HG03442 (cell line): ENCODE data around the gene WDR86.

Experiments used
- ATAC-seq: cut with Tn5 transposase; IDR thresholded peaks from one replicate; pipeline ENCODE4 v1.9.1; 2021; ENCODE audit warnings: mild to moderate bottlenecking, moderate library complexity; ENCODE audit not compliant: unreplicated experiment

WDR86 gene

GRCh38 chr7:151363182-151363581 lies 46.7 kb downstream of the WDR86 start:
- no peak for ATAC-seq

GRCh38 chr7:151361193-151361959 lies 48.5 kb downstream of the WDR86 start:
- no peak for ATAC-seq

GRCh38 chr7:151352512-151352911 lies 57.3 kb downstream of the WDR86 start:
- no peak for ATAC-seq

- peak; percentile 18 for ATAC-seq
These were observed 57.9 kb downstream of the WDR86 start for GRCh38 chr7:151351967-151352366.

- no peak for ATAC-seq
These were observed 58.8 kb downstream of the WDR86 start for GRCh38 chr7:151351027-151351426.

GRCh38 chr7:151349507-151349853 lies 60.4 kb downstream of the WDR86 start:
- peak; percentile 40 for ATAC-seq

GRCh38 chr7:151348970-151349369 lies 60.9 kb downstream of the WDR86 start:
- no peak for ATAC-seq

- ATAC-seq = no peak
These were observed 62.6 kb downstream of the WDR86 start for GRCh38 chr7:151347200-151347599.

GRCh38 chr7:151346470-151346769 lies 63.4 kb downstream of the WDR86 start:
- ATAC-seq = no peak

- ATAC-seq = no peak
These were observed 64.0 kb downstream of the WDR86 start for GRCh38 chr7:151345576-151346469.

GRCh38 chr7:151343516-151343915 lies 66.3 kb downstream of the WDR86 start:
- ATAC-seq = no peak

- no peak for ATAC-seq
These were observed 67.0 kb downstream of the WDR86 start for GRCh38 chr7:151342811-151343210.

- ATAC-seq = peak; percentile 41
These were observed 67.7 kb downstream of the WDR86 start for GRCh38 chr7:151342102-151342646.

- peak; percentile 50 for ATAC-seq
These were observed 68.3 kb downstream of the WDR86 start, which contains the start of gene NUB1 for GRCh38 chr7:151341357-151342101. Gene NUB1, plus strand, starts transcription at chr7:151341812. Its CDS starts 3,538 bp downstream, at chr7:151345350.

GRCh38 chr7:151340794-151341356 lies 69.0 kb downstream of the WDR86 start:
- no peak for ATAC-seq

- peak; percentile 43 for ATAC-seq
These were observed 70.0 kb downstream of the WDR86 start for GRCh38 chr7:151339651-151340382.

GRCh38 chr7:151338809-151339208 lies 71.0 kb downstream of the WDR86 start:
- no peak for ATAC-seq

- no peak for ATAC-seq
These were observed 72.5 kb downstream of the WDR86 start for GRCh38 chr7:151337346-151337745.

GRCh38 chr7:151336027-151336708 lies 73.7 kb downstream of the WDR86 start:
- ATAC-seq = peak; percentile 47

GRCh38 chr7:151334628-151335027 lies 75.2 kb downstream of the WDR86 start:
- no peak for ATAC-seq
